HL-60 (cell line): ENCODE results near the gene ZSCAN22.
A peak's percentile ranks its signal among the peaks of the same experiment; 100 is the strongest.

ENCODE experiments used
- DNase-seq, 2 experiments: peaks; one replicate each; pipeline ENCODE4 v3.0.0-alpha.2; 2010 to 2020; ENCODE audit warnings: low read depth in 1 of 2, low spot score in 1 of 2
- H3K27ac ChIP-seq: fragments of 250-450 bp; sonication (Bioruptor Pico); replicated peaks from 2 replicates; pipeline ENCODE4 v1.5.1; 2020; ENCODE audit warnings: mild to moderate bottlenecking, moderate library complexity
- H3K27me3 ChIP-seq: fragments of 250-450 bp; sonication (Bioruptor Pico); 2 replicates; pipeline ENCODE4 v1.5.1; 2021; ENCODE audit warnings: mild to moderate bottlenecking, moderate library complexity; ENCODE audit not compliant: insufficient read depth, poor library complexity, severe bottlenecking
- H3K4me3 ChIP-seq: replicated peaks from 2 replicates; pipeline ENCODE4 v1.5.1; 2011; ENCODE audit warnings: mild to moderate bottlenecking, control low read depth, low read length; ENCODE audit not compliant: insufficient read depth
- GABPA ChIP-seq: IDR thresholded peaks from 2 replicates; pipeline ENCODE4 v1.6.1; 2012; ENCODE audit warnings: low read depth
- POLR2AphosphoS5 ChIP-seq: IDR thresholded peaks from 2 replicates; pipeline ENCODE4 v1.6.1; 2012; ENCODE audit warnings: low read depth
- SPI1 ChIP-seq: IDR thresholded peaks from 2 replicates; pipeline ENCODE4 v1.6.1; 2012; ENCODE audit warnings: low read depth, mild to moderate bottlenecking, borderline replicate concordance
- TF ChIP-seq, protein P1 (sequence below): IDR thresholded peaks from 2 replicates; pipeline ENCODE4 v1.6.1; 2012; ENCODE audit warnings: low read depth; ENCODE audit not compliant: insufficient replicate concordance
- TF ChIP-seq, protein P2 (sequence below): IDR thresholded peaks from one replicate; pipeline ENCODE4 v1.5.1; 2011; ENCODE audit warnings: low read length, control low read depth, inconsistent platforms; ENCODE audit not compliant: insufficient read depth

The ZSCAN22 gene

DNA sequence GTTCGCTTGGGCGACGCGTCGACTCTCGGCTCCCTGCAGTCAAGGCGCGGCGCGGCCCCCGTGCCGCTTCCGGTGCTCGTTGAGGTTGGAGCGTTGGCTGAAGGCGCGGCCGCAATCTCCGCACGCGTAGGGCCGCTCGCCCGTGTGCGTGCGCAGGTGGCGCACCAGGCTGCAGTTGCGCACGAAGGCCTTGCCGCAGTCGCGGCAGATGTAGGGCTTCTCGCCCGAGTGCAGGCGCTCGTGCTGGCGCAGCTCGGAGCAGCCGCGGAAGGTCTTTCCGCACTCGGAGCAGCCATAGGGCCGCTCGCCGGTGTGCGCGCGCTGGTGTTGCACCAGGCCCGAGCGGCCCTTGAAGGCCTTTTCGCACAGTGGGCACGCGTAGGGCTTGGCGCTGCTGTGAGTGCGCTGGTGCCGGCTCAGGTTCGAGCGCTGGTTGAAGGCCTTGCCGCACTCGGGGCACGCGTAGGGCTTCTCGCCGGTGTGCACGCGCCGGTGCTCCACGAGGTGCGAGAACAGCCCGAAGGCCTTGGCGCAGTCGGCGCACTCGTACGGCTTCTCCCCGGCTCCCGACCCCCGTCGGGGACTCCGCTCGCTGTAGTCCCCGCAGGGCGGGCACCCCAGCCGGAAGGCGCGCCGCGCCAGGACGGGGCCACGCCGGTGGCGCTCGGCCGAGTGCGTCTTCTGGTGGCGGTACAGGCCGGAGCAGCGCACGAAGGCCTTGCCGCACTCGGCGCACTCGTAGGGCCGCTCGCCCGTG lies 41.1 kb downstream of the ZSCAN22 start:
- TF ChIP-seq POLR2AphosphoS5 = no peak
- TF ChIP-seq, protein P1, sequence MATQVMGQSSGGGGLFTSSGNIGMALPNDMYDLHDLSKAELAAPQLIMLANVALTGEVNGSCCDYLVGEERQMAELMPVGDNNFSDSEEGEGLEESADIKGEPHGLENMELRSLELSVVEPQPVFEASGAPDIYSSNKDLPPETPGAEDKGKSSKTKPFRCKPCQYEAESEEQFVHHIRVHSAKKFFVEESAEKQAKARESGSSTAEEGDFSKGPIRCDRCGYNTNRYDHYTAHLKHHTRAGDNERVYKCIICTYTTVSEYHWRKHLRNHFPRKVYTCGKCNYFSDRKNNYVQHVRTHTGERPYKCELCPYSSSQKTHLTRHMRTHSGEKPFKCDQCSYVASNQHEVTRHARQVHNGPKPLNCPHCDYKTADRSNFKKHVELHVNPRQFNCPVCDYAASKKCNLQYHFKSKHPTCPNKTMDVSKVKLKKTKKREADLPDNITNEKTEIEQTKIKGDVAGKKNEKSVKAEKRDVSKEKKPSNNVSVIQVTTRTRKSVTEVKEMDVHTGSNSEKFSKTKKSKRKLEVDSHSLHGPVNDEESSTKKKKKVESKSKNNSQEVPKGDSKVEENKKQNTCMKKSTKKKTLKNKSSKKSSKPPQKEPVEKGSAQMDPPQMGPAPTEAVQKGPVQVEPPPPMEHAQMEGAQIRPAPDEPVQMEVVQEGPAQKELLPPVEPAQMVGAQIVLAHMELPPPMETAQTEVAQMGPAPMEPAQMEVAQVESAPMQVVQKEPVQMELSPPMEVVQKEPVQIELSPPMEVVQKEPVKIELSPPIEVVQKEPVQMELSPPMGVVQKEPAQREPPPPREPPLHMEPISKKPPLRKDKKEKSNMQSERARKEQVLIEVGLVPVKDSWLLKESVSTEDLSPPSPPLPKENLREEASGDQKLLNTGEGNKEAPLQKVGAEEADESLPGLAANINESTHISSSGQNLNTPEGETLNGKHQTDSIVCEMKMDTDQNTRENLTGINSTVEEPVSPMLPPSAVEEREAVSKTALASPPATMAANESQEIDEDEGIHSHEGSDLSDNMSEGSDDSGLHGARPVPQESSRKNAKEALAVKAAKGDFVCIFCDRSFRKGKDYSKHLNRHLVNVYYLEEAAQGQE = no peak
- no peak for TF ChIP-seq GABPA
- TF ChIP-seq, protein P2, sequence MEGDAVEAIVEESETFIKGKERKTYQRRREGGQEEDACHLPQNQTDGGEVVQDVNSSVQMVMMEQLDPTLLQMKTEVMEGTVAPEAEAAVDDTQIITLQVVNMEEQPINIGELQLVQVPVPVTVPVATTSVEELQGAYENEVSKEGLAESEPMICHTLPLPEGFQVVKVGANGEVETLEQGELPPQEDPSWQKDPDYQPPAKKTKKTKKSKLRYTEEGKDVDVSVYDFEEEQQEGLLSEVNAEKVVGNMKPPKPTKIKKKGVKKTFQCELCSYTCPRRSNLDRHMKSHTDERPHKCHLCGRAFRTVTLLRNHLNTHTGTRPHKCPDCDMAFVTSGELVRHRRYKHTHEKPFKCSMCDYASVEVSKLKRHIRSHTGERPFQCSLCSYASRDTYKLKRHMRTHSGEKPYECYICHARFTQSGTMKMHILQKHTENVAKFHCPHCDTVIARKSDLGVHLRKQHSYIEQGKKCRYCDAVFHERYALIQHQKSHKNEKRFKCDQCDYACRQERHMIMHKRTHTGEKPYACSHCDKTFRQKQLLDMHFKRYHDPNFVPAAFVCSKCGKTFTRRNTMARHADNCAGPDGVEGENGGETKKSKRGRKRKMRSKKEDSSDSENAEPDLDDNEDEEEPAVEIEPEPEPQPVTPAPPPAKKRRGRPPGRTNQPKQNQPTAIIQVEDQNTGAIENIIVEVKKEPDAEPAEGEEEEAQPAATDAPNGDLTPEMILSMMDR = no peak
- no peak for TF ChIP-seq SPI1
- H3K27me3 ChIP-seq = no peaks in the 10 kb centered on the region
- DNase-seq = no peak
- no peak overlapping the region for H3K4me3 ChIP-seq
- no peak overlapping the region for H3K27ac ChIP-seq

- no peak for TF ChIP-seq GABPA
- TF ChIP-seq SPI1 = no peak
- TF ChIP-seq, protein P2 = no peak
- TF ChIP-seq, protein P1 = no peak
- no peak for TF ChIP-seq POLR2AphosphoS5
- DNase-seq = no peak
- Histone ChIP-seq H3K4me3 (no peak overlapping the region), H3K27me3 (no peaks in the 10 kb centered on the region), H3K27ac (no peak overlapping the region)
Observed at GRCh38 chr19:58368561-58369360, 42.0 kb downstream of the ZSCAN22 start.

GRCh38 chr19:58372311-58373133 lies 45.7 kb downstream of the ZSCAN22 start:
- peak in 1 of 2 experiments; percentile 18 for DNase-seq
- no peak overlapping the region for H3K4me3 ChIP-seq
- H3K27me3 ChIP-seq = no peaks in the 10 kb centered on the region
- TF ChIP-seq, protein P1 = no peak
- TF ChIP-seq, protein P2 = no peak
- TF ChIP-seq GABPA (no peak), POLR2AphosphoS5 (no peak), SPI1 (no peak)
- H3K27ac ChIP-seq = no peak overlapping the region
